ENCODE data around the gene CD2BP2. TPM values are rescaled to one million over a fixed set of nuclear protein-coding genes. Genes with fewer than 3 reads are reported as not detected.

The CD2BP2 gene
- total RNA-seq, 2 donors from 2014 or later = 32.9 to 46.4 TPM

GRCh38 chr16:30356401-30357084 lies 1.4 kb upstream of the CD2BP2 start:
- Histone ChIP-seq H3K4me3 (peak overlapping the region in 1 of 2 donors; percentile 94), H3K36me3 (no peaks in the 10 kb centered on the region), H3K9me3 (no peaks in the 10 kb centered on the region), H3K4me1 (replicated peaks) (peaks cover 16% of the 10 kb centered on the region), H3K27ac (peak overlapping the region; percentile 94), H3K27me3 (replicated peaks; ENCODE audit: insufficient read depth) (no peaks in the 10 kb centered on the region)
- 55% methylated on average over 12 of the region's 12 CpGs for WGBS
- no peak for TF ChIP-seq CTCF (IDR thresholded peaks at IDR 0.05)
- TF ChIP-seq POLR2AphosphoS5 (IDR thresholded peaks at IDR 0.05) = no peak
- TF ChIP-seq POLR2A (IDR thresholded peaks at IDR 0.05) = no peak
- no peak for DNase-seq (ENCODE audit: low spot score)
- intact Hi-C loops (cut with DNase I) = no loop called here

GRCh38 chr16:30355954-30356308 lies 823 bp upstream of the CD2BP2 start:
- no peaks in the 10 kb centered on the region for H3K9me3 ChIP-seq
- no peak for DNase-seq (ENCODE audit: low spot score)
- H3K4me3 ChIP-seq = peak overlapping the region; percentile 94 to 96
- peaks cover 16% of the 10 kb centered on the region for H3K4me1 ChIP-seq (replicated peaks)
- no peak for TF ChIP-seq POLR2A (IDR thresholded peaks at IDR 0.05)
- no peak for TF ChIP-seq CTCF (IDR thresholded peaks at IDR 0.05)
- no peak for TF ChIP-seq POLR2AphosphoS5 (IDR thresholded peaks at IDR 0.05)
- WGBS = 42% methylated on average over 7 of the region's 7 CpGs
- H3K27ac ChIP-seq = peak overlapping the region; percentile 94
- intact Hi-C loops (cut with DNase I) = no loop called here
- H3K27me3 ChIP-seq (replicated peaks; ENCODE audit: insufficient read depth) = no peaks in the 10 kb centered on the region
- peaks cover 0 to 3% of the 10 kb centered on the region in 2 donors for H3K36me3 ChIP-seq

GRCh38 chr16:30354423-30355143 lies 525 bp downstream of the CD2BP2 start:
- H3K9me3 ChIP-seq = no peaks in the 10 kb centered on the region
- no peaks in the 10 kb centered on the region for H3K27me3 ChIP-seq (replicated peaks; ENCODE audit: insufficient read depth)
- H3K27ac ChIP-seq = peak overlapping the region; percentile 94
- H3K36me3 ChIP-seq = peaks cover 0 to 6% of the 10 kb centered on the region in 2 donors
- H3K4me3 ChIP-seq = peak overlapping the region; percentile 94 to 96
- intact Hi-C loops (cut with DNase I) = no loop called here
- DNase-seq (ENCODE audit: low spot score) = no peak
- H3K4me1 ChIP-seq (replicated peaks) = peaks cover 16% of the 10 kb centered on the region
- no peak for TF ChIP-seq POLR2AphosphoS5 (IDR thresholded peaks at IDR 0.05)
- no peak for TF ChIP-seq POLR2A (IDR thresholded peaks at IDR 0.05)
- no peak for TF ChIP-seq CTCF (IDR thresholded peaks at IDR 0.05)
- WGBS = 2% methylated on average over 35 of the region's 36 CpGs

DNA sequence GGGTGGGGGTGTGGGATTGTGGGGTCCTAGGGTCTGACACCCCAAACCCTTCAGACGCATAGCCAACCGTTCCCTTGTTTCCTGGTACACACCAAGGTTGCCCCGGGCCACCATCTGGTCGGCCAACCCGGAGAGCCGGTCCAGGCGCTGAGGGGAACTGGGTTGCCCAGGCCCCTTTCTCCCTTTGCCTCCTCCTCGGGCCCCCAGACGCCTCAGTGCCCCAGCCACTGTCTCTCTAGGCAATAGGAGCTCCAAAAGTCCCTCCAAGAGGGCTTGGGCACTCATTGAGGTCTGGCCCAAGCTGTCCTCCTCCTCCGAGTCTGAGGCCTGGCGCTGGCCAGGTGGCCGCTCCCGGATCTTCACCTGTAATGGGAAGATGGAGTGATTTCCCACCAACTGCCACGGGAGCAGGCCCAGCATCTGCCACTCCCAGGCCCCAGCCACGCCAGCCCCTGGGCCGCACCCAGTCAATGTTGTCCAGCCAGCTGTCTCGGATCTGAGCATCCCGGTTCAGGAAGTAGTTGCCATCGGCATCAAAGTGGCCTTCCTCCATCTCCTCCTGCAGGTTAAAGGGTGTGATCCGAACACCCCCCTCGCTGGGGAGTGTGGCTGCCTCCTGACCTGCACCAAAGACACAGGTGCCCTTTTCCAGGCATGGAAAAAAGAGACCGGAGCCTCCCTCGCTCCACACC lies 1.5 kb downstream of the CD2BP2 start:
- H3K36me3 ChIP-seq = peaks cover 0 to 6% of the 10 kb centered on the region in 2 donors
- H3K9me3 ChIP-seq = no peaks in the 10 kb centered on the region
- TF ChIP-seq CTCF (IDR thresholded peaks at IDR 0.05) (no peak), POLR2A (IDR thresholded peaks at IDR 0.05) (no peak), POLR2AphosphoS5 (IDR thresholded peaks at IDR 0.05) (no peak)
- DNase-seq (ENCODE audit: low spot score) = no peak
- peak overlapping the region in 1 of 2 donors; percentile 94 for H3K4me3 ChIP-seq
- 86% methylated on average over 23 of the region's 23 CpGs for WGBS
- peak overlapping the region in 1 of 2 donors; percentile 60 for H3K27ac ChIP-seq
- no peaks in the 10 kb centered on the region for H3K27me3 ChIP-seq (replicated peaks; ENCODE audit: insufficient read depth)
- intact Hi-C loops (cut with DNase I) = no loop called here
- peaks cover 16% of the 10 kb centered on the region for H3K4me1 ChIP-seq (replicated peaks)
